IPS DF 4.7 (cell line): ENCODE measurements around the gene VWA3B.
"Not testable (repeated sequence)": the region's sequence is repeated elsewhere in the genome, so short reads cannot be mapped to it uniquely, and the experiment has no call there.

Source experiments
- DNase-seq: peaks from one replicate; pipeline ENCODE4 v3.0.0-alpha.2; 2013; ENCODE audit warnings: low spot score; ENCODE audit errors: extremely low read depth

Gene VWA3B

GRCh38 chr2:98128556-98129109, 41.7 kb downstream of the VWA3B start:
- no peak for DNase-seq

DNA sequence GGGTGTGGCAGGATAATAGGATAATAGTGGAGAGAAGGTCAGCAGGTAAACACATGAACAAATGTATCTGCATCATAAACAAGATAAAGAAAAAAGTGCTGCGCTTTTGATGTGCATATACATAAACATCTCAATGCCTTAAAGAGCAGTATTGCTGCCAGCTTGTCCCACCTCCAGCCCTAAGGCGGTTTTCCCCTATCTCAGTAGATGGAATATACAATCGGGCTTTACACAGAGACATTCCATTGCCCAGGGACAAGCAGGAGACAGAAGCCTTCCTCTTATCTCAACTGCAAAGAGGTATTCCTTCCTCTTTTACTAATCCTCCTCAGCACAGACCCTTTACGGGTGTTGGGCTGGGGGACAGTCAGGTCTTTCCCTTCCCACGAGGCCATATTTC, 43.1 kb downstream of the VWA3B start:
- DNase-seq: not testable (repeated sequence)

GRCh38 chr2:98134172-98135005, 47.4 kb downstream of the VWA3B start:
- no peak for DNase-seq

GRCh38 chr2:98137196-98137595, 50.2 kb downstream of the VWA3B start:
- no peak for DNase-seq

- not testable (repeated sequence) for DNase-seq
These were observed 52.0 kb downstream of the VWA3B start for GRCh38 chr2:98138978-98139377.

GRCh38 chr2:98140210-98140609, 53.2 kb downstream of the VWA3B start:
- DNase-seq: no peak

DNA sequence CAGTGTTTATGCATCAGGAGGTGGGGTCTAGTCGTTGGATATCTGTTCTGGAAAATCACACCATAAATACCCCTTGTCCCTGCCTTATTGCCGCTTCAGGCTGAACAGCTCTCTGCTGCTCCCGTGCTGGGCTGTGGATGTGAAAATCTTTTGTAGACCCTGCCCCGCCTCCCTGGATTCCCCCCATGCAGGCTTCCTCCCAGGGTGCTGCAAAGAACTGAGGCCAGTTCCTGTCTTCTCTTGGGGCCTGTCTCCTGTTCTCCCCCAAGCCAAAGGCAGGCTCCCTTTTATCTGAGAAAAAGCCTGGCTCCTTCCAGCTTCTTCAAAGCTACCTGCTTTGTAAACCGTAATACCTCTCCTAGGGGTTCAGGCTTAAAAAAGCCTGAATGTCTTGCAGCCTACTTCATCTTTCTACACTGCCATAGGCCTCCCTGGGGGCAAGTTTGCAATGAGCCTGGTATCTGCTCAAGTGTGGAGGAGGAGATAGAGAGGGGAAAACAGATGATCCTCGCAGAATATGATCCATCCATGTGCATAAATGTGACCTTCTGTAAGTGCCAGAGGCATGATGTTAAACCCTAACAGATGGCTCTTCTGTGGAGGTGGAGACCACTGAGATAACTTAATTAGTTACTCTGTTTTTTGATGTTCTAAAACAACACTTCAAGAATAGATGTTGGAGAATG, 55.3 kb downstream of the VWA3B start:
- DNase-seq: no peak

- DNase-seq: no peak
These were observed 58.1 kb downstream of the VWA3B start for GRCh38 chr2:98145070-98145469.

- not testable (repeated sequence) for DNase-seq
These were observed 60.9 kb downstream of the VWA3B start for GRCh38 chr2:98147900-98148299.

DNA sequence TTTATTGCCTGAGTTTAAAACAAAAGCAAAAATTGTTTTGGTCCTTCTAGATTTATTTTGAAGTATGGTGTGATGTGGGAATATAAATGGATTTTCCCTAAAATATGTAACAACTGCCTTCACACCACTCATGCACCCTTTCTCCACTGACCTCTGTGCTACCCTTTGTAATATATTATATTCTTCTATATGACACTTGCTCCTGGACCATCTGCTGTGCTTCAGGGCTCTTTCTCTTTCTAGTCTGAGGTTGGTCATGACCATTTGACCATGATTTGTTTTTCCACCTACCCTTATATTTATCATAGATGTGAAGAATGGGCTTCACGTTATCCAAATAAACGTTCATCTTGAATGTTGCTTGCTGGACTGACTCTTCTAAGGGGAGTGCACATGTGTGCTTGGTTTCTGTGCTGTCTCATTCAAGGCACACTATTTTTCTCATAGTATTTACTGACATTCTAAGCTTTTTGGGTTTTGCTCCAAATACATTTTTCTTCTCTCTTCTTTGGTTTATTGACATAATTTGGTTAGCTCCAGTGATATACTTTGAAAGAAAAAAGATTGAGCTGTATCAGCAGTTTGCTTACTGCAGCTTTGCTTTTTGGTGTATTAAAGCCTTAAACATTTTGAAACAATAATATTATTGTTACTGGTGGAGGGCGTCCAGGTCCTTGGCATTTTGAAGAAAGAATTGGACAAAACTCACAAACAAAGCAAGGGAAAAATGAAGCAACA, 61.8 kb downstream of the VWA3B start:
- DNase-seq: no peak

- DNase-seq: no peak
These were observed 62.3 kb downstream of the VWA3B start for GRCh38 chr2:98149333-98149697.

DNA sequence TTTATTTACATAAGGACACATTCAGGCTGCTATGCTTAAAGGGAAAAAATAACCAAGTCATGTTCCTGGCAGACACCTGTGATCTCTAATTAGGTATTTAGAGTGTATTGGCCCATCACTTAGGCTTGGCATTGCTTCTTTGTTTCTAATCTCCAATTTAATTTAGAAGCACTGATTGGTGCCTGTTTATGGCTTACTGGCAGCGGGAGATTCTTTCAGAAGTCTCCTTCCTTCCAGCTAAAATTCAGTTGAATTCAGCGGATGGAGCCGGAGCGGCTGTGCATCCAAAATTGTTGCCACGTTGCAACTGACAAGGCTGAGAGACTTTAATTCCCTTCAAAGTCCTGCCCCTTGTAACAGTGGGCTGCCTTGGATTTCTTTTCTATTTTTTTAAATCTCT, 66.5 kb downstream of the VWA3B start:
- no peak for DNase-seq

- no peak for DNase-seq
These were observed 68.3 kb downstream of the VWA3B start for GRCh38 chr2:98155291-98155690.

GRCh38 chr2:98155716-98156115, 68.7 kb downstream of the VWA3B start:
- DNase-seq: no peak

DNA sequence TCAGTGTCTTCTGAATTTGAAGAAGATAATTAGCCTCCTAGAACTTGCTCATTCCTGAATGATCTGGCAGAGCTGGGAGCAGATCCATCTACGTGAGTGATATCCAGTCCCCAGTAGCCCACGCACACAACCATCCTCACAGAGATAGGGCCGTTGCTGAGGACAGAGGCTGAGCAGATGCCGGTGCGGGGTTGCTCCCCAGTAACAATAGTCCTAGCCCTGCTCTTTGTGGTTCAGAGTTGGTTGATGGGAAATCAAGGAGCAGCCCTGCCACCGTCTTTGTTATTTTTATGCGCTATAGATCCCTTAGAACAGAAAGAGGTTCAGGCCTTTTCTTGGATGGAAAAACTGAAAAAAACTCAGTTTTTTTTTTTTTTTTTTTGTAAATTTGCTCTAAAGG, 69.3 kb downstream of the VWA3B start:
- no peak for DNase-seq

DNA sequence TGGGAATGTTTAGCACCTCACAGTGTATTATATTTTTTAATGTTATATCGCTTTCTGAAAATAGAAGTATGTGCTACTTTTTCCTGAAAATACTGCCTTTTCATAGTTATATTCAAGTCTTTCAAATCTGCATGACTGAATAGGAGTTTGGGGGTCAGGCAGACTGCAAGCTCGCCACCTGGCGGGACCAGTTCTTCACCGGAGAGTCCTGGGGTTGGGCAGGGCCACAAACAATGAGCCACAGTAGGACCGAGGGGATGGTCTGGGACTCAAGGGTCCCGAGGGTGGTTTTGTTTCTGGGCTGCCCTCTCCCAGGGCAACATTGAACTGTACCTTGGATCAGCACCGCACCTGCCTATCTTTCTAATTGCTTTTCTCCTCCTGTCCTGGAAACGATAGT, 70.6 kb downstream of the VWA3B start:
- no peak for DNase-seq

GRCh38 chr2:98158305-98158704, 71.3 kb downstream of the VWA3B start:
- DNase-seq: no peak

- no peak for DNase-seq
These were observed 73.6 kb downstream of the VWA3B start for GRCh38 chr2:98160554-98160953.

DNA sequence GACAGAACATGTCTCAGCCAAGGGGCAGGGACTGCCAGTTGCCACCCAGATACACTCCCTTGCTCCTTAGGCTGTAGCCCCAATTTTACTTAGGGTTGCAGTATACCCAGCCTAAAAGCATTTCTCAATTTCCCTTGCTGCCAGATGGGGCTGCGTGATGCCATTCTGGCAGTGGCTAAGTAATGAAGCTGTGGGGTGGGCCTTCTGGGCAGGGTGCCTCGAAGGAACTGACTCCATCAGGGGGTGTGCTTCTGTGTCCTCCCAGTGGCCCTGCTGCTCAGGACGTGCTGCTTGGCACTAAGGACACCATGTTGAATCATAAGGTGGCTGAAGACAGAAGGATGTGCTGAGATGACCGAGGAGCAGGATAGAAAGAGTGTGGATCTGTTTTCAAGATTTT, 74.2 kb downstream of the VWA3B start:
- DNase-seq: no peak

DNA sequence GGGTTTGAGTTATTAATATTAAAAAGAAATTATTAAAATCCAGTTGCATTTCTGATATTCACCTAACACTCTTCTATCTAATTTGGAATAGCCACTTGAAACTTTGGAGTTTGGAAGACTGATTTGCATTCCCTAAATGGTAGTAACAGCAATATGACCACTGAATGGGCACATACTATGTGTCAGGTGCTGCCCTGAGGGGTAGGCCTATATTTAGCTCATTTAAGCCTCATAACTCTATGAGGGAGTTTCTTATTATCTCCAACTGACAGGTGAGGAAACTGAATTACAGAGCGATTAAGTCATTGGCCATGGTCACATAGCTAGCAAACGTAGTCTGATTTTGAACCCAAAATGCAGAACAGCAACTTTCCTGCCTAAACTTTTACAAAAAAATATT, 77.3 kb downstream of the VWA3B start:
- DNase-seq: no peak

DNA sequence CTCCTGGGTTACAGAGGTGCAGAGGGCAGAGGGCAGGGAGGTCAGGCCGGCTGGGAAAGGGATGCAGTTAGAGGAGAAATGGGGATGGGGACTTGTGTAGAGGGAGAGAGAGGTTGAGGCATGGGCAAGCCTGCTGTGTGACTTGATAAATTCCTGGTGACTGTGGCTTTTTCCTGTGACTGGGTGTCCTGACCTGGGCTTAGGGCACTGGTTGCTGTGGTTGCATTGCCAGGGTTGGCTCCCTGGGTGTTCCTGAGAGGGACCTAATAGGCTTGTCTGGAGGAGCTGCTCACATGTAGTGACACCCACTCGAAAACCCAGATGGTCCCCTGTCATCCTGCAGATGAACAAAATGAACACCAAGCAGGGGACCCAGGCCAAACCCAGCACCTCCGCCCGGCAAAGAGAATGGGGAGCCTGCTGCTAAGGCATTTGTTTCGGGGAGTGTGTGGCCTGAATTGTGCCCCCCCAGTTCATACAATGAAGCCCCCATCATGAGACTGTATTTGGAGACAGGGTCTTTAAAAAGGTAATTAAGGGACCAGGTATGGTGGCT, 78.6 kb downstream of the VWA3B start:
- no peak for DNase-seq

DNA sequence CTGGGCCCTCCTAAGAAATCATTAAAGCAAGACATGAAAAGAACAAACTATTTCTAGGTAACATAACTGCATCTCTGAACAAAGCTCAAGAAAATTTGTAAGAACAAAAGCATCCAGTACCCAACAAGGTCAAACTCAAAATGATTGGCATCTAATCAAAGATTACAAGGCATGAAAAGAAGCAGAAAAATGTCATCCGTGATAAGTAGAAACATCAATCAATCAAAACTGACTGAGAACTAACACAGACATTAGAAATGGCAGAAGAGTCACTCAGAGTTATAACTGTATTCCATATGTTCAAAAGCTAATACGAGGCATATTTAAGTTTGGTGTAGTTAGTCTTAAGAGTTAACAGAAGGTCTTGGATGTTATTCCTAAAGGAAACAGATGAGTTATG, 80.9 kb downstream of the VWA3B start:
- no peak for DNase-seq
